Measurements from ENCODE around the gene KIAA1217. TPM values are rescaled to one million over a fixed set of nuclear protein-coding genes. Genes with fewer than 3 reads are reported as not detected.

The KIAA1217 gene
- total RNA-seq, 1 experiment from 2014 or later, result 18.6 TPM

DNA sequence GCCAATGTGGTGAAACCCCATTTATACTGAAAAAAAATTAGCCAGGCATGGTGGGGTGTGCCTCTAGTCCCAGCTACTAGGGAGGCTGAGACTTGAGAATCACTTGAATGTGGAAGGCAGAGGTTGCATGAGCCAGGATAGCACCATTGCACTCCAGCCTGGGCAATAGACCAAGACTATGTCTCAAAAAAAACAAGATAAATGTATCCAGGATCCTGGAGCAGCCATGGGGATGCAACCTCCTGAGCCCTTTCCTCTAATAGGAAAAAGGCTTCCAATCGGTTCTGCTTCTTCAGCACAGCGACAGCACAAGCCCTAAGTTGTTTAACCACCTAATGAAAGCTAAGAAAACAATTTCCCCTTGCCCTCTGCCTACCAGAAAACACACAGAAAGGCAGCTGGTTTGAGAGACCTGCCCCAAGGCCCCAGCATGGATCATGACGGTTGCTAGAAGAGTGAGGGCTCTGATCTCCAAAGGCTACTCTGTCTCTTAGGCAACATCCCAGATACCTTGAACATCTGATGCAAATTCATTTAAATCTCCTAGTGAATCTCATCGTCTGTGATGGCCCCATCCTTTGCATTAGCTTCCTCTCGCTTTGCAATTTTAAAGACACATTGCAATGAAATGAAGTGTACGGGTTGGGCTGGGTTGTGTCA is 294.0 kb downstream of the KIAA1217 start:
- no peaks in the 10 kb centered on the region; the same call in 1 of the 2 replicates for H3K27me3 Mint-ChIP-seq (ENCODE audit: low read depth)
- WGBS (ENCODE audit: extremely low coverage, insufficient read length, low lambda C conversion rate), result no CpG with 5 or more reads among the region's 6 CpGs
- Histone ChIP-seq H2BK120ac (ENCODE audit: low read depth, low read length, poor library complexity, severe bottlenecking) (no peak overlapping the region), H4K91ac (ENCODE audit: insufficient read length, low read depth, low read length) (no peak overlapping the region), H2AFZ (ENCODE audit: low read length) (no peak overlapping the region), H3K23me2 (ENCODE audit: insufficient read length, low read depth, low read length, poor library complexity, severe bottlenecking) (no peaks in the 10 kb centered on the region), H2AK5ac (ENCODE audit: insufficient read length, low read length) (no peak overlapping the region), H3K9ac (ENCODE audit: extremely low read depth, insufficient read length, low read length) (no peak overlapping the region), H3K18ac (ENCODE audit: insufficient read length, low read depth, low read length) (no peak overlapping the region), H3K79me2 (ENCODE audit: insufficient read depth, low read length) (no peaks in the 10 kb centered on the region), H3T11ph (ENCODE audit: low read length) (no peak overlapping the region), H3K9me3 (ENCODE audit: control insufficient read depth, low read depth, low read length) (no peaks in the 10 kb centered on the region), H3K27ac (ENCODE audit: insufficient read length, low read depth, low read length) (no peak overlapping the region), H3K4ac (ENCODE audit: low read depth, low read length) (no peak overlapping the region), H2BK5ac (ENCODE audit: insufficient read length, low read length) (no peak overlapping the region), H2BK20ac (ENCODE audit: low read depth, low read length, poor library complexity, severe bottlenecking) (no peak overlapping the region), H2BK12ac (ENCODE audit: insufficient read length, low read depth, low read length) (no peak overlapping the region), H3K79me1 (ENCODE audit: insufficient read depth, low read depth, low read length, poor library complexity, severe bottlenecking) (no peaks in the 10 kb centered on the region), H3K14ac (ENCODE audit: insufficient read depth, low read length) (no peak overlapping the region), H2BK15ac (ENCODE audit: low read depth, low read length) (no peak overlapping the region), H4K8ac (replicated peaks; ENCODE audit: insufficient read length, low read depth, low read length) (no peak overlapping the region), H4K5ac (ENCODE audit: insufficient read length, low read depth, low read length) (no peak overlapping the region), H3K4me2 (ENCODE audit: insufficient read depth, insufficient read length, low read length) (no peak overlapping the region), H3K27me3 (ENCODE audit: insufficient read depth, low read length) (no peaks in the 10 kb centered on the region), H4K20me1 (ENCODE audit: control insufficient read depth, insufficient read depth, insufficient read length) (no peaks in the 10 kb centered on the region), H3K23ac (ENCODE audit: insufficient read length, low read depth, low read length) (no peak overlapping the region), H3K4me1 (ENCODE audit: insufficient read depth, low read length) (no peaks in the 10 kb centered on the region), H3K56ac (ENCODE audit: insufficient read length, low read depth, low read length) (no peak overlapping the region)
- H3K4me1 Mint-ChIP-seq, result peaks cover 16 to 17% of the 10 kb centered on the region in 2 experiments
- TF ChIP-seq CTCF (conservative IDR thresholded peaks at IDR 0.05), result no peak
- DNase-seq, result no peak
- no peaks in the 10 kb centered on the region; a peak in 1 of 5 replicates for H3K9me3 Mint-ChIP-seq
- peaks cover 2 to 10% (median 5%) of the 10 kb centered on the region in 3 experiments for H3K36me3 Mint-ChIP-seq (ENCODE audit: insufficient read depth in 1 of 3, low read depth in 3 of 3)
- peak overlapping the region in 1 of 3 experiments; percentile 88; a peak in 3 of 7 replicates for H3K27ac Mint-ChIP-seq
- H3K4me3 Mint-ChIP-seq, result no peak overlapping the region

All from H9 (cell line).